SU-DHL-6 (cell line): ENCODE data around the gene CPNE8.

Source experiments
- EZH2phosphoT487 ChIP-seq: fragments of 200-600 bp; sonication (generic), shearing (Covaris generic); conservative IDR thresholded peaks from 2 replicates; pipeline ENCODE4 v1.6.1; 2018; ENCODE audit warnings: mild to moderate bottlenecking, antibody characterized with exemption, low read length, moderate library complexity, mixed read lengths
- TF ChIP-seq, protein P1 (sequence below): fragments of 200-600 bp; sonication (generic); IDR thresholded peaks from one replicate; pipeline ENCODE4 v1.5.1; 2017; ENCODE audit warnings: antibody characterized with exemption, mild to moderate bottlenecking, low read length, moderate library complexity; ENCODE audit not compliant: insufficient read depth, poor library complexity, severe bottlenecking

DNA sequence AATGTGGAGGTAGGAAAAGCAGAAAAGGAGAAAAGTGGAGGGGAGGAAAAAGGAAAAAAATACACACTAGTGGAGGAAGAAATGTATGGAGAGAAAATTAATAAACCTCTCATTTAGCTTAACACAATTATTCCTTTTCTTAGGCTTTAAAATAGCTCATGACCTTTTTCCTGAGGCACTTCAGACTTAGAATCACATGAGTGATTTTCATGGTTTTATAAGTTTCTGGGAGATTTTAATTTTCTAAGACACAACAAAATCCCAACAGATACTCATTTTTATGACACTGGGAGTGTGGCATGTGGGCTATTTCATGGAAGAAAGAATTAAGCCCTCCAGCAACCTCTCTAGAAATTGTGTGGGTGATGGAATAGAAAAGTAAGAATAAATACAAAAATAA, 214.7 kb downstream of the CPNE8 start:
- no peak for TF ChIP-seq EZH2phosphoT487
- TF ChIP-seq, protein P1, sequence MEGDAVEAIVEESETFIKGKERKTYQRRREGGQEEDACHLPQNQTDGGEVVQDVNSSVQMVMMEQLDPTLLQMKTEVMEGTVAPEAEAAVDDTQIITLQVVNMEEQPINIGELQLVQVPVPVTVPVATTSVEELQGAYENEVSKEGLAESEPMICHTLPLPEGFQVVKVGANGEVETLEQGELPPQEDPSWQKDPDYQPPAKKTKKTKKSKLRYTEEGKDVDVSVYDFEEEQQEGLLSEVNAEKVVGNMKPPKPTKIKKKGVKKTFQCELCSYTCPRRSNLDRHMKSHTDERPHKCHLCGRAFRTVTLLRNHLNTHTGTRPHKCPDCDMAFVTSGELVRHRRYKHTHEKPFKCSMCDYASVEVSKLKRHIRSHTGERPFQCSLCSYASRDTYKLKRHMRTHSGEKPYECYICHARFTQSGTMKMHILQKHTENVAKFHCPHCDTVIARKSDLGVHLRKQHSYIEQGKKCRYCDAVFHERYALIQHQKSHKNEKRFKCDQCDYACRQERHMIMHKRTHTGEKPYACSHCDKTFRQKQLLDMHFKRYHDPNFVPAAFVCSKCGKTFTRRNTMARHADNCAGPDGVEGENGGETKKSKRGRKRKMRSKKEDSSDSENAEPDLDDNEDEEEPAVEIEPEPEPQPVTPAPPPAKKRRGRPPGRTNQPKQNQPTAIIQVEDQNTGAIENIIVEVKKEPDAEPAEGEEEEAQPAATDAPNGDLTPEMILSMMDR, result no peak
